Measurements from ENCODE around the gene CENPK.

GRCh38 chr5:65588694-65589093 lies 25.7 kb upstream of the CENPK start:
- TF ChIP-seq CTCF (IDR thresholded peaks at IDR 0.05) = peak; percentile 46
- TF ChIP-seq RXRA (IDR thresholded peaks at IDR 0.05; ENCODE audit: borderline replicate concordance, low read depth) = no peak
- no peak for TF ChIP-seq SIN3A (IDR thresholded peaks at IDR 0.05; ENCODE audit: borderline replicate concordance, low read depth, low read length)
- no peak for TF ChIP-seq CHD2 (IDR thresholded peaks at IDR 0.05; ENCODE audit: low read length, partially characterized antibody)
- no peak for TF ChIP-seq POLR2AphosphoS5 (IDR thresholded peaks at IDR 0.05; ENCODE audit: low read depth, low read length)
- TF ChIP-seq ZBTB33 (IDR thresholded peaks at IDR 0.05; ENCODE audit: borderline replicate concordance, low read depth) = no peak
- no peak for TF ChIP-seq GATA2 (CRISPR knock-in tag; IDR thresholded peaks at IDR 0.05)
- TF ChIP-seq MXI1 (IDR thresholded peaks at IDR 0.05; ENCODE audit: low read depth, low read length) = no peak
- TF ChIP-seq TAF1 (IDR thresholded peaks at IDR 0.05; ENCODE audit: borderline replicate concordance, low read depth, low read length) = no peak
- no peak for TF ChIP-seq EP300 (IDR thresholded peaks at IDR 0.05; ENCODE audit: borderline replicate concordance in 1 of 2, low read depth in 1 of 2, low read length in 1 of 2)
- TF ChIP-seq USF2 (IDR thresholded peaks at IDR 0.05; ENCODE audit: borderline replicate concordance, low read depth, low read length) = no peak

Data from SK-N-SH (cell line).